Measurements from ENCODE around the gene BICC1.

The BICC1 gene

DNA sequence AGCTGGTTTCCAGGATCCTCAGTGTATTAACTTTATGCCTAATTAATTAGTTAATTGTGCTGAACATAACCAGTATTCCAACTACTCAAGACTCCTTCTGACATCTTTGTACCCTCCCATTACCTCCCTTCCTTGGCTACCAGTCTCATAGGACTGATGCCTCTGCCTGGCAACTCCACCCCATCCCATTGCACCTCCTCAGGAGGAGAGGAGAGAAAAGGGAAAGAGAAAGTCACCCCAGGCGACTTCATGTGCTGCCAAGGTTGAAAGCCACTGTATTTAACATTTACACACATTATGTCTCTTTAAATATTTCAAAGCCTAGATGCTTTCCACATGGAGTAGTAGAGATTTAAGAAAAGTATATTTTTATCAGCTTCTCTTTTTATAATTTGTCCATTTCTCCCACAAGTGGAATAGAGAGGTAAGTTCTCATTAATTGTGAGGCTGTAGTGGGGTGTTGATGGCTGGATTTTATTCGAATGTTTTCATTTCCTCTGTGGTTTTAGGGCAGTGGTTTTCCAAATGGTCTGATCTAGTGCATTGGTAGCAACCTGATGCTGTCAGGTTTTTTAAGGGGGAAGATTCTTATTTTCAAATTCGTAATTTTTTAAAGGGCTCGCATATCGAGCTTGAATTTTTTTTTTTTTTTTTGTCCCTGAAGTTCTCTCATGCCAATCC is 148.0 kb downstream of the BICC1 start:
- DNase-seq = no peak

DNA sequence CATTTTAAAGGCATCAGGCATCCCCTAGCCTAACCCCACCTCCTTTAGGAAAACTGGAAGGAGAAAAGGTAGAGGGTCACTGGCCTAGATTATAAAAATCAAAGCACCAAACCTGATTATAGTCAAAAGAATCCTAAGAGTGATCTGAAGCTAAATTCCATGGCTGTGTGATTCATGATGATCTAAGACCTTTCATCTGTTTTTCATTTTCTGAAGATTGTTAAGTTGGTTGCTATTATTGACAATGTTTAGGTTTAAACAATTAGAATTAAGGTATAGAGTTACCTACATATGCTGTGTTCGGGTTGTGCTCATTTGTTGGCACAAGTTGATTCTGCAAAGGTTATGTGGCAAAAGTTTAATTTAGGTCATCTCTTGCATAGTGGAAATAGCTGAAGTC is 148.7 kb downstream of the BICC1 start:
- no peak for DNase-seq

DNA sequence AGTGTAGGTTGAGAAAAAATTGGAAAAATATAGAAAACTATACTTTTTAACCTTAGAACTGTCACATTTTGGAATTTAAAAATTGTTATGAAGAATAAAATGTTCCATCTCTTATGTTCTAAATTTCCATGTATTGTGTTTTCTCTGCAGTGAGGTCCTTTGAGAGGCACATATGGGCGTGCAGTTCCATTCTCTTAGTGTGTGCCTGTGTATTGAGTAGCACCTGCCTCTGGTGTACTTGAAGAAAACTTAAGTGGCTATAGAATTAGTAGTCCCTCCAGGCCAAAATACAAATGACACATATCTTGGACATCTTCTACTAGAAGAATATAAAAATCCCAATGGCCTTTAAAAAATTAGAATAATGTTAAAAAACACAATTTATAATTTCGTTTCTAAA is 149.2 kb downstream of the BICC1 start:
- no peak for DNase-seq

DNA sequence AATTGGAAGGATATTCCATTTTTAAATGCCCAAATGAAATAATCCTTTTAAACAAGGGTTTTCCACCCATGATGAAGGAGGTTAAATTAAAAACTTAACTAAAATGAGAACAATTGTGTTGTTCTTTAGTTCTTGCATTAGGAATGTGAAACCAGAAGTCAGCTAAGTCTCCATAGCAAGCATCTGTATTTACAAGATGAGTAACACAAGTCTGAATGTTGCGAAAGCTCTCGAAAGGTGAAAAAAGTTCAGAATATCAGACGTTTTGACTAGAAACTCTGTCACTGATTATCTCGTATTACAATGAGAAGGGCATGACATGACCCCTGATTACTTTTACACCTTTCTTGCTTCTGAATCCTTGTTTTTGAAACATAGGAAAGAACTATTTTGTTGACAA is 149.6 kb downstream of the BICC1 start:
- DNase-seq = no peak

DNA sequence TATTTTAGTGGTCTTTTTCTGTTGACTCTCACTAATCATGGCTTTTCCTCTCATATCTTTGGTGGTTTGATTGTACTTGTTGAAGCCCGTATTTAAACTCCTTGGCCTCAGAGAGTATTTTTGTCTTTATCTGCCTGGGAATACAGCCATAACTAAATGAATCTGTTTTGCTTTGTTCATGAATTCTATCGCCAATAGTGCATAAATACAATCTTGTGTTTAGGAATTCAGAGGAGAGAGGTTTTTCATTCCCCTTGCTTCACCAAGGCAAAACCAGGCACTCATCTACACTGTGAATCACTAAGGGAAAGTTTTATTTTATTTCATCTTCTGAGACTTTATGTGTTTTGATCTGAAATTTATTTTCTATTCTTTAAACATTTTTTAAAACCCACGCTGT is 152.7 kb downstream of the BICC1 start:
- no peak for DNase-seq

DNA sequence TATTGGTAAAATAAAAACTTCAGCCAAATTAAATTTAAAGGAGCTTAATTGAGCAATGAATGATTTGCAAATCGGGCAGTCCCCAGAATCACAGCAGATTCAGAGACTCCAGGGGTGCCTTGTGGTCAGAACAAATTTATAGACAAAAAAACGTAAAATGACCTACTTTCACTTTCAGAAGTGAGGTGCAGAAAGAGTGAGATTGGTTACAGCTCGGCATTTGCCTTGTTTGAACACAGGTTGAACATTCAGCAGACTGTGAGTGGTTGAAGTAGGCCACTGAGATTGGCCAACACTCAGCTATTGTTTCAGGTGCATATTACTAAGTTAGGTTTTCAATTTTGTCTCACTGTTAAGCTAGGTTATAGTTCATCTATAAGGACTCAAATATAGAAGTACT is 153.4 kb downstream of the BICC1 start:
- DNase-seq = no peak

DNA sequence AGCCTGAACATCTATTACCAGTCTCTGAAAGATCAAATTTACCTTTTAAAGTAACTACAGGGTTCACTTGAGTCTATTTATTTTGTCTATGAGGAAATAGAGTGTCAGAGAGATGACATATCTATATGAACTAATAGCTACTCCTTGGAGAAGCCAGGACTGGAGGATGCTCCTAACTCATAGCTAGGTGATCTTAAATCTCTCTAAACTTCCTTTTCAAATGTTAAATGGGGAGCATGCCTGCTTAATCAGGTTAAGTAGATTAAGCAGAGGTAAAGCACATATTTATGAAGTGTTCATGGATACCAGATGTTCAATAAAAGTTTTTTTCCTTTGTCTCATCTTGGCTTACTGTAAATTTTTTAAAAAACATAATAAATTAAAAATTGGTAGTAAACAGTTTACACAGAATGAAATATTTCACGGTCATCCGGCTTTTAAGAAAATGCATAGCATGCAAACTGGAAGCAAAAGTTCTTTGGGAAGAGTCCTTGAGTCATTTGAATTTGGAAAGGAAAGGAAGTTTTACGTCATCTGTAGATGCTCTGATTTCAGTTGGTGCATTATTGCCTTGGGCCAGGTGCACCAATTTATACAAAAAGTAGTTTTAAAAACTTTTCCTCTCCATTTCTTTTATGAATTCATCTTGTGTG is 155.1 kb downstream of the BICC1 start:
- no peak for DNase-seq

DNA sequence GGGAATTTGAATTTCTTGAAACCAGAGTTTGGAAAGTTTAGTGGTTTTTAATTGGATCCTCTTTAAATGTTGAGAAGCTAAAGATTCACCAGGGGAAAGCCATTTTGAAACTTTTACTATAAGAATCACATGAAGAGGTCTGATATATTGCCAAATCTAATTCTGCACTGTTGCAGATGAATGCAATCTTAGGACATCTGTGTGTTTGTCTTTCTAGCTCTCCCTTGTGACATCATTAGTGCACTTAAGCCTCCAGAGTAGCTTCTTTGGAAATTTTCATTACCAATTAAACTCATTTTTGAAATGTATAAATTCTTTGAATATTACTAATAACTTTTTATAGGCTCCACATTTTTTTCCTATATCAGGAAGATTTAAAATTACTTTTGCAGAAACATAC is 160.2 kb downstream of the BICC1 start:
- DNase-seq = no peak

DNA sequence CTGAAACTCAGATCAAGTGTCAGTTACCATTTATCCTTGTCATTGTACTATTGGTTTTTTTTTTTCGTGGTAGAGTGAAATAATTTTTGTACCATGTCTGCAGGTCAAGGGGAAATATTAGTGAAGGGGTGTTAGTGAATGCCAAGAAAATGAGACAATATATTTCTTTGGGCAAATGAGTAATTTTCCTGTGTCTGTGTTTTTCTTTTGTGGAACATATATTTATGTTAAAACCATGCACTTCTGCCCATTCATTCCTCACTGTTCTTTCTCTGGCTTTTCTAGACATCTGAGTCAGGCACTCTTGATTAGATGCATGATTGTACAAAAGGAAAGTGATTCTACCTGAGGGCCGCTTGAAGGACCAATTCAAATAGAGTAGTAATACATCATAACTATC is 161.6 kb downstream of the BICC1 start:
- DNase-seq = no peak

DNA sequence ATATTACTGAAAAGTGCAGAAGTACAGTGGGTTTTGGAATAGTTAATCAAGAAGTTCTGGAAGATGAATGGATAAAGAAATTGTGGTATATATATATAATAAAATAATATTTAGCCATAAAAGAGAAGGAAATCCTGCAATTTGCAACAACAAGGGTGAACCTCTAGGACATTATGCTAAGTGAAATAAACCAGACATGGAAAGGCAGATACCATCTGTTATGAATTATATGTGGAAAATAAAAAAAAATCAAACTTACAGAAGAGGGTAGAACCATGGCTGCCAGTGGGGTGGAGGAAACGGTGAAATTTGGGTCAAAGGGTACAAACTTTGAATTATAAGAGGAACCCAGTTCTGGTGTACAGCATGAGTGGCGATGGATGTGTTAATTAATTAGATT is 162.6 kb downstream of the BICC1 start:
- no peak for DNase-seq

DNA sequence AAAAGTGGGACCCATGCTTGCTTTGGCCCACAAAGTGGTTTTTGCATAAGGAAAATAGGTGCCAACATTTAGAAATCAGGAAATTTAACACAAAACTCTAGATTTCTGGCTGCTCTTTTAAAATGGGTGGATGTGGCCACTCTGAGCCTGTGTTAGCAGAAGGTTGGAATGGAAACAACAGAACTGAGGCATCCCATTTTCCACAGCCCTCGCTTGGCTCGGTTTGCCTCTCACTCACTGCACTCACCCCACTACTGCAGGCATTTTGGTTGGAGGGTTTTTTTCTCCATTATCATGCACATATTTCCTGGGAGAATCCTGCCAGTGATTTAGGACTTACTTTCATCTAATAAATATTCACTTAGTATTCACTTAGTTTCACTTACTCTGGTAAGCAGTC is 178.9 kb downstream of the BICC1 start:
- DNase-seq = no peak

DNA sequence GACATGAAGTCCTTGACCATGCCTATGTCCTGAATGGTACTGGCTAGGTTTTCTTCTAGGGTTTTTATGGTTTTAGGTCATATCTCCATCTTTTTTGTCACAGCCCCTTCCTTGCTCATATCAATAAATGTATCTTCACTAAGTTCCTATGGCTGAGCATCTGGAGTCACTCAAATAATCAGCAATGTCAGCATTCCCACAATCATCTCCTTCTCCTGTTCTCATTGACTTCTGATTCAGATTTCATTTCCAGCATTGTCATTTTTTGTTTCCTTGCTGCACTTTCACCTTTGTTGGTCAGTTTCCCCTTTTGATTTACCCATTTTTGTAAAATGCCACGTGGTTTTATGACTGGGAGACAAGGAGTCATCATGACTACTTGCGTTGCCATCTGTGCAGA is 181.2 kb downstream of the BICC1 start:
- DNase-seq = no peak

DNA sequence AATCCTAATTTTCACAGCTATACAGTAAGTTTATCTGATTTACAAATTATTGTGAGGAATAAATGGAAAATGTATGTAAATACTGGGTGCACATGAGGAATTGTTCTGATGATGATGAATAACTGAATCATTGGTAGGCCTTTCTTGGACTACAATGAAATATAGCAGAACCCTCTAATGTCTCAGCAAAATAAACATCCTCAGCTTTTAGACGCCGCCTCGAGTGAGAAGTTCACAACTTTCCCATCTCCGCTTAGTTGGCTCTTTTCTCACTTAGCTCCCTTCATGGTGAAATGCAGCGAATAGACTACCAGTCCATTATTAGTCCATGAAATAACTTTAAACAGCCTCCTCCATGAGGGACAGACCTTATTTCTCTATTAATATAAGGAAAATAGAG is 182.3 kb downstream of the BICC1 start:
- DNase-seq = no peak

DNA sequence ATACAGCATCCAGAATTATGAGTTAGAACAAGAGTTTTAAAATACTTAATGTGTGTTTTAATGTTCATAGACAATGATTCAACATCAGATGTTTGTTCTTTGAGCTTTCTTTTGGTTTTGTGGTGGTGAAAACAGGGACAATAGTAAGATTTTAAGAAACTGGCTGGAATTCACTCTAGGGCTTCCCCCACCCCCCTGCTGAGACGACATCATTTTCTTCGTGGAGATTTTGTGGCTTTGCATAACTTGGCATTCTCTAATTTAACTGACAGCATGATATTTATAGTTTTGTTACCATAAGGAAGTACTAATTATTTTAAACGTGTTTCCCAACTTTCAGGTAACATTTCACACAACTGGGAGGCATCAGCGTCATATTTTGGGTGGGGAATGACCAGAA is 184.1 kb downstream of the BICC1 start:
- no peak for DNase-seq

DNA sequence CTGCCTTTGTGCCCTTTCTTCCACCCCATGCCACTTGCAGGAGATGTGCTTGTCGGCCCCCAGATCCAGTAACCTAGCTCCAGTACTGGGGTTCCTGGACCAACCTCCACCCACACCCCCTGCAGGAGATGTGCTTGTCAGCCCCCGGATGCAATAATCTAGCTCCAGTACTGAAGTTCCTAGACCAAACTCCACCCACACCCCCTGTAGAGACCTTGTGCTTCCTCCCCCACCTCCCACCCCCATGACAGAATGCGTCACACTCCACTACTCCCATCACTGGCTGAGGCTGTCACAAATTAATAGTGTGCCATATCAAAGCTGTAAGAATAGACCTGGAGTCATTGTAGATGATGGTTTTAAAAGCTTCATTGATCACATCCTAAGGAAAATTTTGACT is 185.0 kb downstream of the BICC1 start:
- no peak for DNase-seq

DNA sequence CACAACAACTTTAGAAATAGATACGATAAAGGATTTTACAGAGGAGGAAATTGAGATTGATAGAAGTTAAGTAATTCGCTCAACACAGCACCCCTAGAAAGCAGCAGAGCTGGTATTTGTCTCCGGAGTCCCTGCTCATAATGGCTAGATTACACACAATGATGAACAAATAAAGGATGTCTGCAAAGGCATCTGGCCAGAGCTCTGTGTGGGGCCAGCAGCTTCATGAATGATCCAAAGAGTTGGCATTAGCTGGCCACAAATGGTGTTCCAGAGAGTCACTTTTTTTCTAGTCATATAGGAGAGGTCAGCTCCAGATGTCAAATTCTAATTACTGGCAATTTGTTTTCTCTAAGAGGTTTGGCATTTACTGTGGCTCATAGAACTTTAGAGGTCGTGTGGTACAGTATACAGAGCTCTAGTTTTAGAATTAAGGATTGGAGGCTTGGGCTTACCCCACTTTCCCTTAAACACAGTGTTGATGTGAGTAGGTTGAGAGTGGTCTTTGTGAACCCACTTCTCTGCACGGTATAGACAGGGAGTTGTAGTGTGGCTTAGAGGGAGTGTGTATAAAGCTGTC is 186.2 kb downstream of the BICC1 start:
- no peak for DNase-seq

DNA sequence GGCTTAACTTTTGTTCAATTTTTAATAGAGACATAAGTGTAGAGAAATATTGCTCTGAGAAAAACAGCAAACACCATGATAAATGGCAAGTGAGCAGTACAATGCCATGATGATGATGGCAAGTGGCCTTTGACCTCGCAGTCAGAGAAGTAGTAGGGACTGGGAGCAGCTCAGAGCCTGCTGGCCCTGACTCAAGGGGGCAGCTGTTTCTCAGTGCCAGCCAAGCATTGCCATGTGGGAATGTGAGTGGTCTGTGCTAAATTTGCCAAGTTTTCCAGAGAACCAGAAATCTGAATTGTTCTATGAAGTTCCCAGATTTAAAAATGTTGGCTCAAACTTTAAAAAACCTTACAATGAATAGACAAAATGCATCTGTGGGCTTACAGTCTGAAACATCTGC is 187.9 kb downstream of the BICC1 start:
- DNase-seq = no peak

DNA sequence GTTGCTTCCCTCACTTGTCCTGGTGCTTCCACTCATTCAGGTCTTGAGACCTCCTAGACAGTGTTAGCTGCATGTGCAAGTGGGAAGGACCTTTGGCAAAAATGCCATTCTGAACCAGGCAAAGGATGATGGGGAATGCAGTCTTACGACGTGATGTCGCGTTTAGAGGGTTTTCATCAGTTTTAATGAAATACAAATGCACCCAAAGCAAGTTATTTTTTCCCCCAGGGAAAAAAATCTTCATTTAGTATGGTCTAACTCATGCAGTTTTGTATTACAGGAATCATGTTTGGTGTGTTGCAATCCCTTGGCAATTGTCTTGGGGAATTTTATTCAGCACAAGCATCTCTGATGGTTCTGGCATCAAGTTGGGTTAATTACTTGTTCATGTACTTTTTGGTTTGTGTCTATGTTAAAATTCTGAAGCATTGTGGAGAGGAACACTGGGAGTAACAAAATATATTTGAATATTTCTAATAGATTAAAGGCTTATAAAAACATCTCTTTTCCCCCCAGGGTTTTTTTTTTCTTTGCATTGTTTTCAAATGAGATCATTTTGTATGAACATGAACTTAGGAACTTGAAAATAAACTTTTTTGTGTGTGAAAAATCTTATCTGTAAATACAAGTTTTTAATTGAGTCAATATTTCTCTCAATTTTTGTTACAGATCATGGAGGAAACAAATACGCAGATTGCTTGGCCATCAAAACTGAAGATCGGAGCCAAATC is 188.9 kb downstream of the BICC1 start:
- DNase-seq = no peak

DNA sequence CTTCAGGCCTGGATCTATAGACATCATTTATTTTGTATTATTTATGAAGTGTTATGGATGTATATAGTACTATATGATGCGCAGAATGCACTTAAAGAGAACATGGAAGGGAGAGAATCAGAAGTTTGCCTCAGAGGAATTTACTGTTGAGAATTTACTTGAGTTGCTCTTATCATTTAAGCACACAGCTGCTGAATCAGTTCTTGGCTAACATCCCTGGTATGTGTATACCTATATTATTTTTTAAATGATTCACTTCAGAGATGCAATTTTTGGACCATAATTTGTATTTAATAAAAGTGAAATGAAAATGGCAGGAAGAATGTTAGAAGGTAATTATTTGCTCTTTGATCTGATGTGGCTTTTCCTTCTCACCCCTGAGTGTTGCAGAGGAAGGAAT is 191.6 kb downstream of the BICC1 start:
- DNase-seq = no peak

DNA sequence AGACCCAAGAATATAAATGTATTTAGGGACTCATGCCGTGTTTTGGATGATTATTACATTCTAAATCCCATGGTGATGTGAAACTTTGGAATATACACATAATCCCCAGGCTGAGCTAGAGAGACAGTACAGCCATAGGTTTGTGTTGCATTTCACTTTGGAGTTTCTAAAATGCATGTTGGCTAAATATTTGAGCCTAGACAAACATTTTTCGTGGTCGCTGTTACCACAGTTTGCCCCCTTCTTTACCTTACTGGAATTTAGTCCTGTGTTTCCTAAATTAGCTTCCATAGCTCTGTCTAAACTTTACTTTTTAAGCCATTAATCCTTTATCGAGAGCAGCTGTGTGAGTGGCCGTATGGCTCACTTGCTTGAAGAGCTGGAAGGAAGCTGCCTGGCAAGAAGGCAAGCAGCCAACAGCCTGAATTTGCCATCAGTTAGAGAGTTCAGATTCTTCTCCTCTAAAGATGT is 192.0 kb downstream of the BICC1 start:
- DNase-seq = no peak

DNA sequence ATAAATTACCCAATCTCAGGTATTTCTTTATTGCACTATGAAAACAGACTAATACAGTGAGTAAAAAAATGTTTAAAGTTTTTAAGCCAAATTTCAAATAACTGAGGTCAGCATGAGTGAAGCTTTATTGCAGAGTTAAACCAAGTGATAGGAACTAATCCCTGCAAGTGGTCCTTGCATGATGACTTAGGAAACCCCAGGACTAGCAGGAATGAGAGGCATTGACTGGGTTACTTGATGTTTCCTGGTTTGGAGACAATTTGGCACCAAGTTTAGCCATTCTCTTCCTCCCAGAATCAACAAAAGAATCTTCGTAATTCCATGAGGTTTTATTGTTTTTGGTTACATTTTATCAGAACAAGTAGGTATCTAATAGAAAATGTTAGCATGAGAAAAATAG is 194.2 kb downstream of the BICC1 start:
- DNase-seq = no peak

DNA sequence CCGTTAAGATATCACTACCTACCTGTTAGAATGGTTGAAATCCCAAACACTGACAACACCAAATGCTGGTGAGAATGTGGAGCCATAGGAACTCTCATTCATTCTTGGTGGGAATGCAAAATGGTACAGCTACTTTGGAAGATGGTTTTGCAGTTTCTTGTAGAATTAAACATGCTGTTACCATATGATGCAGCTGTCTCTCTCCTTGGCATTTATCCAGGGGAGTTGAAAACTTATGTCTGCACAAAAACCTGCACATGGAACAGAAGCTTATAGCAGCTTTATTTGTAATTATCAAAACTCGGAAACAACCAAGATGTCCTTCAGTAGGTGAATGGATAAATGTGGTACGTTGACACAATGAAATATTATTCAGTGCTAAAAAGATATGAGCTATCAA is 199.5 kb downstream of the BICC1 start:
- DNase-seq = no peak

DNA sequence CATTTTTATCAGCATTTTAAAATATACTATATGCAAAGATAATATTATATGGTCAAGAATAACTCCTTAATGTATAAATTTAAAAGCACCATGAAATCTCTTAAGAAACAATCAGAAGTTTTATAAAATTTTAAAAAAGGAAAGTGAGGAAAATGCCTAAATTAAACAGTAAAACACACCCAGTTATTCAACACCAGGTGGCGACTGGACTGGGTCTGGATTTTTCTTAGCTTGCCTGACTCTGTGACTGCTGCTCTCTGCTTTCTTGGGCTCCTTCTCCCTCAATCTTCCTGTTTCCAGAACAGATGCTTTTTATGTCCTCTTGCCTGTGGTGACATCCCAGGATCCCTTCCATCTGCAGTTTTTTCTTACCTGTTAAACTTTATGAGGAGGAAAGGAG is 200.3 kb downstream of the BICC1 start:
- no peak for DNase-seq

DNA sequence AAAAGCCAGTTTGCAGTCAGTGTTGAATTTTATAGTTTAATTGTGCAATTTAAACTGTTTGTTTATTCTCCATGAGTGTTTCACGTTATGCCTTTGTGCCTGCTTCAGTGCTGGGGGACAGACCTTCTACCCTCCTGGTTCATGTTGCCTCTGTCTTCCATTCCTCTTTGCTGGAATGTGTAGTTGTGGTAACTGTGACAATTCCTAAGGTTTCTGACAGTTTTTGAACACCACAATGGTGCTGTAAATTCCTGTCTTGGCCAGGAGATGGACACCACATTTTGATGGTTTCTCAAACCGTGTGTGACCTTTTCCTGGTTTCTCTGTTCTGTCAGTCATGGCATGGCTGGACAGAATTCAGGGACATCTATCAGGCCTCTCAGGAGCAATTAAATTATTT is 201.7 kb downstream of the BICC1 start:
- DNase-seq = no peak

Measured in CD4-positive, alpha-beta T cell treated with Interleukin-15 for 1 hour (primary cell).